Neural progenitor cell (in vitro differentiated cells): Measurements from ENCODE around the gene RNF212B.
"Not testable (repeated sequence)": the region's sequence is repeated elsewhere in the genome, so short reads cannot be mapped to it uniquely, and the experiment has no call there.

ENCODE experiments used
- EZH2 ChIP-seq: fragments of 200-600 bp; sonication (generic); IDR thresholded peaks from 2 replicates; pipeline ENCODE4 v1.6.1; 2017; ENCODE audit warnings: antibody characterized with exemption, mild to moderate bottlenecking, moderate library complexity
- TF ChIP-seq, protein P1 (sequence below): fragments of 200-600 bp; sonication (generic); IDR thresholded peaks from 2 replicates; pipeline ENCODE4 v1.5.1; 2017; ENCODE audit warnings: antibody characterized with exemption, mild to moderate bottlenecking

DNA sequence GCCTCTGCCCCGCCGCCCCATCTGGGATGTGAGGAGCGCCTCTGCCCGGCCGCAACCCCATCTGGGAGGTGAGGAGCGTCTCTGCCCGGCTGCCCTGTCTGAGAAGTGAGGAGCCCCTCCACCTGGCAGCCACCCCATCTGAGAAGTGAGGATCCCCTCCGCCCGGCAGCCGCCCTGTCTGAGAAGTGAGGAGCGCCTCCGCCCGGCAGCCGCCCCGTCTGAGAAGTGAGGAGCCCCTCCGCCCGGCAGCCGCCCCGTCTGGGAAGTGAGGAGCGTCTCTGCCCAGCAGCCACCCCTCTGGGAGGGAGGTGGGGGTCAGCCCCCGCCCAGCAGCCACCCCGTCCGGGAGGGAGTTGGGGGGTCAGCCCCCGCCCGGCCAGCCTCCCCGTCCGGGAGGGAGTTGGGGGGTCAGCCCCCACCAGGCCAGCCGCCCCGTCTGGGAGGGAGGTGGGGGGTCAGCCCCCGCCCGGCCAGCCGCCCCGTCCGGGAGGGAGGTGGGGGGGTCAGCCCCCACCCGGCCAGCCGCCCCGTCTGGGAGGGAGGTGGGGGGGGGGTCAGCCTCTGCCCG is 5.4 kb upstream of the RNF212B start:
- TF ChIP-seq, protein P1, sequence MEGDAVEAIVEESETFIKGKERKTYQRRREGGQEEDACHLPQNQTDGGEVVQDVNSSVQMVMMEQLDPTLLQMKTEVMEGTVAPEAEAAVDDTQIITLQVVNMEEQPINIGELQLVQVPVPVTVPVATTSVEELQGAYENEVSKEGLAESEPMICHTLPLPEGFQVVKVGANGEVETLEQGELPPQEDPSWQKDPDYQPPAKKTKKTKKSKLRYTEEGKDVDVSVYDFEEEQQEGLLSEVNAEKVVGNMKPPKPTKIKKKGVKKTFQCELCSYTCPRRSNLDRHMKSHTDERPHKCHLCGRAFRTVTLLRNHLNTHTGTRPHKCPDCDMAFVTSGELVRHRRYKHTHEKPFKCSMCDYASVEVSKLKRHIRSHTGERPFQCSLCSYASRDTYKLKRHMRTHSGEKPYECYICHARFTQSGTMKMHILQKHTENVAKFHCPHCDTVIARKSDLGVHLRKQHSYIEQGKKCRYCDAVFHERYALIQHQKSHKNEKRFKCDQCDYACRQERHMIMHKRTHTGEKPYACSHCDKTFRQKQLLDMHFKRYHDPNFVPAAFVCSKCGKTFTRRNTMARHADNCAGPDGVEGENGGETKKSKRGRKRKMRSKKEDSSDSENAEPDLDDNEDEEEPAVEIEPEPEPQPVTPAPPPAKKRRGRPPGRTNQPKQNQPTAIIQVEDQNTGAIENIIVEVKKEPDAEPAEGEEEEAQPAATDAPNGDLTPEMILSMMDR = not testable (repeated sequence)
- not testable (repeated sequence) for TF ChIP-seq EZH2
